ENCODE results near the gene ZC3H7B. TPM values are rescaled to one million over a fixed set of nuclear protein-coding genes. Genes with fewer than 3 reads are reported as not detected.

The ZC3H7B gene
- total RNA-seq, 4 donors from 2014 or later, result 14.4 to 52.6 (median 21.1) TPM

DNA sequence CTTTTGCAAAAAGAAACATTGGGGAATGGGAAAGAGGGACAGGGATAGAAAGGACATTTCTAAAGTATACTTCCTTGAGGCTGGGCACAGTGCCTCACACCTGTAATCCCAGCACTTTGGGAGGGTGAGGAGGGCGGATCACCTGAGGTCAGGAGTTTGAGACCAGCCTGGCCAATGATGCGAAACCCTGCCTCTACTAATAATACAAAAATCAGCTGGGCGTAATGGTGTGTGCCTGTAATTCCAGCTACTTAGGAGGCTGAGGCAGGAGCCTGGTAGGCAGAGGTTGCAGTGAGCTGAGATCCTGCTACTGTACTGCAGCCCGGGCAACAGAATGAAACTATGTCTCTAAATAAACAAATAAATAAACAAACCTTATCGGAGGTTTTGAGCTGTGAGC lies 64.1 kb downstream of the ZC3H7B start:
- TF ChIP-seq, protein P1, sequence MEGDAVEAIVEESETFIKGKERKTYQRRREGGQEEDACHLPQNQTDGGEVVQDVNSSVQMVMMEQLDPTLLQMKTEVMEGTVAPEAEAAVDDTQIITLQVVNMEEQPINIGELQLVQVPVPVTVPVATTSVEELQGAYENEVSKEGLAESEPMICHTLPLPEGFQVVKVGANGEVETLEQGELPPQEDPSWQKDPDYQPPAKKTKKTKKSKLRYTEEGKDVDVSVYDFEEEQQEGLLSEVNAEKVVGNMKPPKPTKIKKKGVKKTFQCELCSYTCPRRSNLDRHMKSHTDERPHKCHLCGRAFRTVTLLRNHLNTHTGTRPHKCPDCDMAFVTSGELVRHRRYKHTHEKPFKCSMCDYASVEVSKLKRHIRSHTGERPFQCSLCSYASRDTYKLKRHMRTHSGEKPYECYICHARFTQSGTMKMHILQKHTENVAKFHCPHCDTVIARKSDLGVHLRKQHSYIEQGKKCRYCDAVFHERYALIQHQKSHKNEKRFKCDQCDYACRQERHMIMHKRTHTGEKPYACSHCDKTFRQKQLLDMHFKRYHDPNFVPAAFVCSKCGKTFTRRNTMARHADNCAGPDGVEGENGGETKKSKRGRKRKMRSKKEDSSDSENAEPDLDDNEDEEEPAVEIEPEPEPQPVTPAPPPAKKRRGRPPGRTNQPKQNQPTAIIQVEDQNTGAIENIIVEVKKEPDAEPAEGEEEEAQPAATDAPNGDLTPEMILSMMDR (IDR thresholded peaks at IDR 0.05; ENCODE audit: low read depth), result no peak

DNA sequence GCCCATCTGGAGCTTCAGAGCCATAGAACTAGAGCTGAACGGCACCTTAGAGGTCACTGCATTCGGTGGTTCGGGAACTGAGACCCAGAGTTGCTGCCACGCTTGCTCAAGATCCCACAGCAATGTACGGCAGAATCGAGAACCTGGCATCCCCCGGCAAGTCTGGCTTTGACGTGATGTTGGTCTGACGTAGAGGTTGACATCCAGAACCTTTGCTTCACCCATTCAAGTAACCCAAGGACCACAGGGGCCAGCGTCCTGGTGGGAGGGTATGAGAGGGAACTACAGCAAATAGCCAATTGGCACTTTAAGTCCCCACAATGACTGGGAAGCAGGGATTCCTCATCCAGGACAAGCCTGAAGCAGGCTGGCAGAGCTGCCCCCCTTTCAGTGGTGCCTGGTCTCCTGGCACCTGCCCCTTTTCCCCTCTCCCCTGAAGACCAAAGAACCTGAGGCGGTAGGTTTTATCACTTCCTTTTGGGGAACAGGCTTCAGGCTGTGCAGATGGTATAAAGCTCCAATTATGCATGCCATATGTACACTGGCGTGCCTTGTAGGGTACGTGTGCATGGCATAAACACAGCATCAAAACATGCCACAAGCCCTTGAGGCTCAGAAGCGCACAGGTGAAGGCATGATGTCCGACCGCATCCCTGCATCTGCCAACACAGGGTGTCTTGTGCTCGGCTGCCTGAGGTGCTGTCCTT lies 65.2 kb downstream of the ZC3H7B start:
- TF ChIP-seq, protein P1 (IDR thresholded peaks at IDR 0.05; ENCODE audit: low read depth), result no peak

DNA sequence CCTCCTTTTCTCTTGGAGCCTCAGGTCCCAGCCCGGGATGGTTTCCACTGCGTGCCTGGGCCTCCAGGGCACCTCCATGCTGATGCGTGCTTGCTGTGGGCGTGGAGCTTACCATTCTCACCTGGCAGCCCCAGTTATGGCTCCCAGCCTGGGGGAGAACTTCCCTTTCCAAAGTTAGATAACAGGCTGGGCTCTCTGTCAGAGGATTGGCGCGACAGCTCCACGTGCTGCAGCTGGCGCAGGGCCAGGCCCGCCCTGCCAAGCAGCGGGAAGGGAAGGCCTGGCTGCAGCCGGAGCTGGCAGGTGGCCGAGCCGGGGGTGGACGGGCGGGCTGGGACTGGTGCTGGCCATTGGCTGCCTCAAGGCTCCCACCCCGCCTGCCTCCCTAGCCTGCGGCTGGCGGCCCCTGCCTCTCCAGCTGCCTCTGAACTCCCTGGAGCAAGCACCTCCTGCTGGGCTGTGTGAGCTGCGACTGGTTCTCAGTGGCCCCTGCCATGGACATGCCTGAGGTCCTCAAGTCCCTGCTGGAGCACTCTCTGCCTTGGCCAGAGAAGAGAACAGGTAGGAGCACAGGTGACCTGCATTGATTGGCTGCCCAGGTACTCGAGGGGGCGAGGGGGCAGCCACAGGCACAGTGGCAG lies 65.8 kb downstream of the ZC3H7B start:
- TF ChIP-seq, protein P1 (IDR thresholded peaks at IDR 0.05; ENCODE audit: low read depth), result no peak

DNA sequence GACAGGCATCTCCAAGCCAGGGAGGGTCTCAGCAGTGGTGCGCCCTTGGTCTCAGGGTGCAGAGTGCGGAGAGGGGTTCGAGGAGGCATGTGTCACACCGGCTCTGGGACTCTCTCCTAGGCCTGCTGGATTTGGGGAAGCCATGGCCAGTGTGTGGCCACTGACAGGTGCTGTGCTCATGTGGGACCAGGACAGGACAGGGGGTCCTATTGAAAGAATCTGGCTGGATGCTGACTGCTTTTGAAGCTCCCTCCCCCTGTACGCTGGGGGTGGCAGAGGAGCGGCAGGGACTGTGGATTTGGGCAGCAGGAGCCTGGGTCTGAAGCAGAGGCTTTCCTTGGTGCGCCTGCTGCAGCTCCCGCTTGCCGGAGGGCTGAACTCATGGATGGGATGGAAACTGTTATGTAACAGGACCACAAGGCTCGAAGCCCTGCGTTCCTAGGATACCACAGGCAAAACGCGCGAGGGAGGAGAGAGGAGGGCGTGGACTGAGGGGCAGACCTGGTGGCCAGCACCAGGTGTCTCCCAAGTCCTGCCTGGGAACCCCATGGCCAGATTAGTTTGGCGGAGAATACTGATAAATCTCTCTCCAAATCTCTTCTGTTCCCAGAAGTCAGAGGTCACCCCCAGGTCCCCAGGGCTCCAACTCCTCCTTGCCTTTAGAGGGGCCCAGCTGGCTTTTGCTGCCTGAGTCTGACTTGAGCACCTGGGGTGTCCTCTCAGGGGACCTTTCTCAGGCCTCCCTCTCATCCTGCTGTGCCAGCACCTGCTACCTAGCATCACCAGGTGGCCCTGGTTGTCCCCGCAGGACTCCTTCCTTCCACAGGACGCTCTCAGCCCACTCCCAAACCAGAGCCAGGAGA lies 66.6 kb downstream of the ZC3H7B start:
- TF ChIP-seq, protein P1 (IDR thresholded peaks at IDR 0.05; ENCODE audit: low read depth), result no peak

DNA sequence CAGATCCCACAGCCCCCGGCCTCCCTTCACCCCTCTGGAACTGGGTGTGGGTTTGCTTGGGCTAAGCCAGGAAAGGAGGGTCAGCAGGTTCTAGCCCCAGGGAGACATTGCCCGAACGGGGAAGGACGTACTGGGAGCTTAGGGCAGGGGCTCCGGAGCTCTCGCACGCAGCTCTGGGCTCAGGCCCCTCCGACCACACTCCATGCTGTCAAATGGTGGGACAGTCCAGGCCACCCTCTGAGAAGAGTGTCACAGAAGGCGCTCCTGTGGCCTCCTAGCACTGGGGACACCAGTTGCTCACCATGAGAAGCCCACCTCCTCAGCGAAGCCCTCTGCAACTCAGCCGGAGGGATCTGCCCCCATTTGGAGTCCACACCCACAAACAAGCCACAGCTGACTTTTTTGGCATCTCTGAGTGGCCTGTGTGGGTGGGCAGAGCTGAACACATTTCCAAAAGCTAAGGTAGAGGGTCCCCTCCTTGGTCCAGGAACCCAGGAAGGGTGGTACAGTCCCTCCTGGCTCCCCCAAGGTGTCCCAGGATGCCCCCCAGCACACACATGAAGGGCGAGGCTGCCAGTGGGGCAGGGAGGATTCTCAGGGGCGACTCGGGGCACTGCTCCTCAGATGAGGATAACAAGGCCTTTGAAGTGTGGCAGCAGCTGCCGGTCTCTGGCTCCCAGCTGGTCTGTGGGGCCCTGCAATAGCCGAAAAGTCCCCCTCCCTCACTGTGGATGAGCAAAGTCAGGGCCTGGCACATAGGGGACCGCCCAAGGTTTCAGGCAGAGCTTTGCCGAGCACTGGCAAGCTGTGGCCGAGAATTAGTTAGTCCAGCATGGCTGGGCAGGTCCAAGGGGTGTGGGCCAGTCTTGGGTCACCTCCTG lies 67.5 kb downstream of the ZC3H7B start:
- TF ChIP-seq, protein P1 (IDR thresholded peaks at IDR 0.05; ENCODE audit: low read depth), result no peak

DNA sequence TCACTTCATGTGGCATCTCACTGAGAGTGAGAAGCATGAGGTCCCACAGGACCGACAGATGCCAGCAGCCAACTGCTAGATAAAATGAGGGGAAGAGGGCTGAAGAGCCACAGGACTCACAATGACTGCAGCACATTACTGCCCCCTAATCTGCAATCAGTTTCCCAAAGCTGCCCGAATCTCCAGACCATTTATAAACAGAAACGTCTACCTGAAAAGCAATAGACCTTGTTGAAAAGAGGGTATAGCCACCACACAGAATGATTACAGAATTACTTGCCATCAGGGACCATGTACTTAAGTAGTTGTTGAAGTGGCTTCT lies 68.1 kb downstream of the ZC3H7B start:
- TF ChIP-seq, protein P1 (IDR thresholded peaks at IDR 0.05; ENCODE audit: low read depth), result no peak

Measured in subcutaneous adipose tissue (tissue), 4 donors.